HepG2 (cell line): Measurements from ENCODE around the gene PKLR. TPM values are rescaled to one million over a fixed set of nuclear protein-coding genes. Genes with fewer than 3 reads are reported as not detected.

Experiments used
- HHEX ChIP-seq: IDR thresholded peaks from 2 replicates; pipeline ENCODE4 v1.6.1; 2016; ENCODE audit warnings: control low read depth
- KDM4B ChIP-seq: sonication (generic); formaldehyde crosslinking; IDR thresholded peaks from 2 replicates; pipeline ENCODE4 v1.4.0; 2020; ENCODE audit warnings: missing genetic modification reagents
- KLF12 ChIP-seq: sonication (generic); formaldehyde crosslinking; IDR thresholded peaks from 2 replicates; pipeline ENCODE4 v1.4.0; 2020; ENCODE audit warnings: missing genetic modification reagents, borderline replicate concordance
- MATR3 ChIP-seq: sonication (generic); formaldehyde crosslinking; IDR thresholded peaks from 2 replicates; pipeline ENCODE4 v1.4.0; 2020; ENCODE audit warnings: missing genetic modification reagents
- NR2C2 ChIP-seq: sonication (generic); formaldehyde crosslinking; IDR thresholded peaks from 2 replicates; pipeline ENCODE4 v1.4.0; 2020; ENCODE audit warnings: missing genetic modification reagents, mild to moderate bottlenecking, moderate library complexity, borderline replicate concordance
- POLR2AphosphoS5 ChIP-seq: IDR thresholded peaks from 2 replicates; pipeline ENCODE4 v1.6.1; 2012; ENCODE audit warnings: low read depth, low read length
- PRMT3 ChIP-seq: sonication (generic); formaldehyde crosslinking; IDR thresholded peaks from 2 replicates; pipeline ENCODE4 v1.8.1; 2022; ENCODE audit warnings: low read depth, mild to moderate bottlenecking, moderate library complexity, missing genetic modification reagents, borderline replicate concordance
- TARDBP ChIP-seq: sonication (generic); formaldehyde crosslinking; IDR thresholded peaks from 2 replicates; pipeline ENCODE4 v1.8.0; 2022; ENCODE audit warnings: mild to moderate bottlenecking, missing genetic modification reagents
- THAP11 ChIP-seq: IDR thresholded peaks from 2 replicates; pipeline ENCODE4 v1.6.1; 2016; ENCODE audit warnings: missing biosample characterization, missing genetic modification reagents
- ZNF160 ChIP-seq: sonication (generic); formaldehyde crosslinking; IDR thresholded peaks from 2 replicates; pipeline ENCODE4 v1.8.0; 2022; ENCODE audit warnings: mild to moderate bottlenecking, inconsistent platforms, missing genetic modification reagents
- ZNF326 ChIP-seq: sonication (generic); formaldehyde crosslinking; IDR thresholded peaks from 2 replicates; pipeline ENCODE4 v1.4.0; 2020; ENCODE audit warnings: missing genetic modification reagents, borderline replicate concordance
- polyA plus RNA-seq, 8 experiments: library from polyadenylated mRNA; depleted of rRNA in 3 of 8; stranded (reverse) in 7 of 8; unstranded in 1 of 8; fragments of >200 nt; fragmentation: Illumina TruSeq in 4 of 8; extraction: Trizol in 4 of 8; gene quantifications; 2 replicates each; pipeline versions ENCODE4 v1.2.1 to v1.2.3, GENCODE V29; 2011 to 2016; ENCODE audit warnings: low read depth in 4 of 8, missing spikeins in 1 of 8, mixed read lengths in 1 of 8; ENCODE audit not compliant: insufficient read depth in 1 of 8
- total RNA-seq, 5 experiments: library from RNA; depleted of rRNA; stranded (reverse); fragments of >200 nt; fragmentation: Illumina TruSeq; extraction: Trizol; gene quantifications; 2 replicates each; pipeline ENCODE4 v1.2.3, GENCODE V29; 2016; ENCODE audit warnings: low read depth in 1 of 5
- TF ChIP-seq, protein P1 (sequence below): sonication (generic); formaldehyde crosslinking; IDR thresholded peaks from 2 replicates; pipeline ENCODE4 v1.4.0; 2020; ENCODE audit warnings: mild to moderate bottlenecking, missing genetic modification reagents
- TF ChIP-seq, protein P2 (sequence below): sonication (generic); formaldehyde crosslinking; IDR thresholded peaks from 2 replicates; pipeline ENCODE4 v1.4.0; 2020; ENCODE audit warnings: missing genetic modification reagents
- TF ChIP-seq, protein P3 (sequence below): sonication (generic); formaldehyde crosslinking; IDR thresholded peaks from 2 replicates; pipeline ENCODE4 v1.4.0; 2020; ENCODE audit warnings: missing genetic modification reagents
- TF ChIP-seq, protein P4 (sequence below): sonication (generic); formaldehyde crosslinking; IDR thresholded peaks from 2 replicates; pipeline ENCODE4 v1.4.0; 2020; ENCODE audit warnings: mild to moderate bottlenecking, missing genetic modification reagents
- TF ChIP-seq, protein P5 (sequence below): sonication (generic); formaldehyde crosslinking; IDR thresholded peaks from 2 replicates; pipeline ENCODE4 v1.5.0; 2020; ENCODE audit warnings: missing genetic modification reagents, mild to moderate bottlenecking, borderline replicate concordance
- TF ChIP-seq, protein P6 (sequence below): sonication (generic); formaldehyde crosslinking; IDR thresholded peaks from 2 replicates; pipeline ENCODE4 v1.4.0; 2020; ENCODE audit warnings: missing genetic modification reagents

The PKLR gene
- total and polyA plus RNA-seq, 2 of the 13 experiments (the other 11 are each of a cell fraction or from before 2014, with no cell fraction given), result 10.3 to 29.3 TPM

DNA sequence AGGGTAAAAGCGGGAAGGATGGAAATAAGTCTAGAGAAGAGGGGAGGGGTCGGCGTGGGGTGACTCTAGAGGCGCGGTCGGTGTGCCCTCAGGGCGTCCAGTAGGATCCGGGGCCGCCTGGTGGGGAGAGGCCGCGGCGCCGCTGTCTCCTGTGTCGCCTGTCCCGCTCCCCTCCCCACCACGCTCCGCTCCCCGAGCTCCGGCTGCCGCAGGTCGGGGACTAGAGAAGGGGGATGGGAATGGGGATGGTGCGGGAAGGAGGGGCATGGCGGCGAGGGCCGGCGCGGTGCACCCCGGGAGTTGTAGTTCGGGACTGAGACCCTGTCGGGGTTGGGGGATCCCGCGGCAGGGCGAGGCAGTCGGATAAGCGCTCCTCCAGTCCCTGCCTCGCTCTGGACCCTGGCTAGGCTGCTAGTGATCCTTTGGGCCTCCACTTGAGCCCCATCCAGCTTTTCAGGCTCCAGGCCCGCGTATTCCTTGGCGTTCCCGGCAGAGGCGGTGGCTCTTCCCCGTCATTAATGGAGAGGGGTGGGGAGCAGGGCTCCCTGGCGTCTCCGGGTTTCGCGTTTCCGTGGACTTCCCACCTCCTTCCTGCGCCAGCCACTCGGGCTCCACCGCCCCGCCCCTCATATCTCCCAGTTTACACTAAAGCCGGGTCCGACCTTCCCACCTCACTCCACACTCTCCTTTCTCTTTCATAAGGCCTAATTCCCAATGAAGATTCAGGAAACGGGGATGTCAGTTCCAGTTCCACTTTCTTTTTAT is 45.8 kb downstream of the PKLR start, which contains the start of gene ENTREP3 (continued):
- TF ChIP-seq PRMT3 (CRISPR knock-in tag), result no peak
- TF ChIP-seq NR2C2, result peak; percentile 66; the same call in 1 of the 2 replicates
- TF ChIP-seq, protein P1, sequence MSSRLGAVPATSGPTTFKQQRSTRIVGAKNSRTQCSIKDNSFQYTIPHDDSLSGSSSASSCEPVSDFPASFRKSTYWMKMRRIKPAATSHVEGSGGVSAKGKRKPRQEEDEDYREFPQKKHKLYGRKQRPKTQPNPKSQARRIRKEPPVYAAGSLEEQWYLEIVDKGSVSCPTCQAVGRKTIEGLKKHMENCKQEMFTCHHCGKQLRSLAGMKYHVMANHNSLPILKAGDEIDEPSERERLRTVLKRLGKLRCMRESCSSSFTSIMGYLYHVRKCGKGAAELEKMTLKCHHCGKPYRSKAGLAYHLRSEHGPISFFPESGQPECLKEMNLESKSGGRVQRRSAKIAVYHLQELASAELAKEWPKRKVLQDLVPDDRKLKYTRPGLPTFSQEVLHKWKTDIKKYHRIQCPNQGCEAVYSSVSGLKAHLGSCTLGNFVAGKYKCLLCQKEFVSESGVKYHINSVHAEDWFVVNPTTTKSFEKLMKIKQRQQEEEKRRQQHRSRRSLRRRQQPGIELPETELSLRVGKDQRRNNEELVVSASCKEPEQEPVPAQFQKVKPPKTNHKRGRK (CRISPR knock-in tag), result no peak
- peak; percentile 61; the same call in 1 of the 2 replicates for TF ChIP-seq TARDBP (CRISPR knock-in tag)
- TF ChIP-seq KLF12 (CRISPR knock-in tag), result 0 out of 2 replicates have a peak, but pooled peaks have one; percentile 47
- TF ChIP-seq THAP11 (CRISPR knock-in tag), result peak; percentile 99
- TF ChIP-seq, protein P2, sequence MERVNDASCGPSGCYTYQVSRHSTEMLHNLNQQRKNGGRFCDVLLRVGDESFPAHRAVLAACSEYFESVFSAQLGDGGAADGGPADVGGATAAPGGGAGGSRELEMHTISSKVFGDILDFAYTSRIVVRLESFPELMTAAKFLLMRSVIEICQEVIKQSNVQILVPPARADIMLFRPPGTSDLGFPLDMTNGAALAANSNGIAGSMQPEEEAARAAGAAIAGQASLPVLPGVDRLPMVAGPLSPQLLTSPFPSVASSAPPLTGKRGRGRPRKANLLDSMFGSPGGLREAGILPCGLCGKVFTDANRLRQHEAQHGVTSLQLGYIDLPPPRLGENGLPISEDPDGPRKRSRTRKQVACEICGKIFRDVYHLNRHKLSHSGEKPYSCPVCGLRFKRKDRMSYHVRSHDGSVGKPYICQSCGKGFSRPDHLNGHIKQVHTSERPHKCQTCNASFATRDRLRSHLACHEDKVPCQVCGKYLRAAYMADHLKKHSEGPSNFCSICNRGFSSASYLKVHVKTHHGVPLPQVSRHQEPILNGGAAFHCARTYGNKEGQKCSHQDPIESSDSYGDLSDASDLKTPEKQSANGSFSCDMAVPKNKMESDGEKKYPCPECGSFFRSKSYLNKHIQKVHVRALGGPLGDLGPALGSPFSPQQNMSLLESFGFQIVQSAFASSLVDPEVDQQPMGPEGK (CRISPR knock-in tag), result peak; percentile 71
- TF ChIP-seq, protein P3, sequence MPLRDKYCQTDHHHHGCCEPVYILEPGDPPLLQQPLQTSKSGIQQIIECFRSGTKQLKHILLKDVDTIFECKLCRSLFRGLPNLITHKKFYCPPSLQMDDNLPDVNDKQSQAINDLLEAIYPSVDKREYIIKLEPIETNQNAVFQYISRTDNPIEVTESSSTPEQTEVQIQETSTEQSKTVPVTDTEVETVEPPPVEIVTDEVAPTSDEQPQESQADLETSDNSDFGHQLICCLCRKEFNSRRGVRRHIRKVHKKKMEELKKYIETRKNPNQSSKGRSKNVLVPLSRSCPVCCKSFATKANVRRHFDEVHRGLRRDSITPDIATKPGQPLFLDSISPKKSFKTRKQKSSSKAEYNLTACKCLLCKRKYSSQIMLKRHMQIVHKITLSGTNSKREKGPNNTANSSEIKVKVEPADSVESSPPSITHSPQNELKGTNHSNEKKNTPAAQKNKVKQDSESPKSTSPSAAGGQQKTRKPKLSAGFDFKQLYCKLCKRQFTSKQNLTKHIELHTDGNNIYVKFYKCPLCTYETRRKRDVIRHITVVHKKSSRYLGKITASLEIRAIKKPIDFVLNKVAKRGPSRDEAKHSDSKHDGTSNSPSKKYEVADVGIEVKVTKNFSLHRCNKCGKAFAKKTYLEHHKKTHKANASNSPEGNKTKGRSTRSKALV (CRISPR knock-in tag), result 0 out of 2 replicates have a peak, but pooled peaks have one; percentile 34
- no peak for TF ChIP-seq ZNF160
- TF ChIP-seq MATR3 (CRISPR knock-in tag), result no peak
- TF ChIP-seq HHEX (CRISPR knock-in tag), result no peak
- TF ChIP-seq ZNF326 (CRISPR knock-in tag), result no peak
- TF ChIP-seq, protein P4, sequence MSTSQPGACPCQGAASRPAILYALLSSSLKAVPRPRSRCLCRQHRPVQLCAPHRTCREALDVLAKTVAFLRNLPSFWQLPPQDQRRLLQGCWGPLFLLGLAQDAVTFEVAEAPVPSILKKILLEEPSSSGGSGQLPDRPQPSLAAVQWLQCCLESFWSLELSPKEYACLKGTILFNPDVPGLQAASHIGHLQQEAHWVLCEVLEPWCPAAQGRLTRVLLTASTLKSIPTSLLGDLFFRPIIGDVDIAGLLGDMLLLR (CRISPR knock-in tag), result no peak
- peak; percentile 81 for TF ChIP-seq POLR2AphosphoS5
- TF ChIP-seq, protein P5, sequence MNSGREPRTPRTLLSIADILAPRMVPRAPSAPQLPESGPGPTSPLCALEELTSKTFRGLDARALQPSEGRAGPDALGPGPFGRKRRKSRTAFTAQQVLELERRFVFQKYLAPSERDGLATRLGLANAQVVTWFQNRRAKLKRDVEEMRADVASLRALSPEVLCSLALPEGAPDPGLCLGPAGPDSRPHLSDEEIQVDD (CRISPR knock-in tag), result no peak
- TF ChIP-seq, protein P6, sequence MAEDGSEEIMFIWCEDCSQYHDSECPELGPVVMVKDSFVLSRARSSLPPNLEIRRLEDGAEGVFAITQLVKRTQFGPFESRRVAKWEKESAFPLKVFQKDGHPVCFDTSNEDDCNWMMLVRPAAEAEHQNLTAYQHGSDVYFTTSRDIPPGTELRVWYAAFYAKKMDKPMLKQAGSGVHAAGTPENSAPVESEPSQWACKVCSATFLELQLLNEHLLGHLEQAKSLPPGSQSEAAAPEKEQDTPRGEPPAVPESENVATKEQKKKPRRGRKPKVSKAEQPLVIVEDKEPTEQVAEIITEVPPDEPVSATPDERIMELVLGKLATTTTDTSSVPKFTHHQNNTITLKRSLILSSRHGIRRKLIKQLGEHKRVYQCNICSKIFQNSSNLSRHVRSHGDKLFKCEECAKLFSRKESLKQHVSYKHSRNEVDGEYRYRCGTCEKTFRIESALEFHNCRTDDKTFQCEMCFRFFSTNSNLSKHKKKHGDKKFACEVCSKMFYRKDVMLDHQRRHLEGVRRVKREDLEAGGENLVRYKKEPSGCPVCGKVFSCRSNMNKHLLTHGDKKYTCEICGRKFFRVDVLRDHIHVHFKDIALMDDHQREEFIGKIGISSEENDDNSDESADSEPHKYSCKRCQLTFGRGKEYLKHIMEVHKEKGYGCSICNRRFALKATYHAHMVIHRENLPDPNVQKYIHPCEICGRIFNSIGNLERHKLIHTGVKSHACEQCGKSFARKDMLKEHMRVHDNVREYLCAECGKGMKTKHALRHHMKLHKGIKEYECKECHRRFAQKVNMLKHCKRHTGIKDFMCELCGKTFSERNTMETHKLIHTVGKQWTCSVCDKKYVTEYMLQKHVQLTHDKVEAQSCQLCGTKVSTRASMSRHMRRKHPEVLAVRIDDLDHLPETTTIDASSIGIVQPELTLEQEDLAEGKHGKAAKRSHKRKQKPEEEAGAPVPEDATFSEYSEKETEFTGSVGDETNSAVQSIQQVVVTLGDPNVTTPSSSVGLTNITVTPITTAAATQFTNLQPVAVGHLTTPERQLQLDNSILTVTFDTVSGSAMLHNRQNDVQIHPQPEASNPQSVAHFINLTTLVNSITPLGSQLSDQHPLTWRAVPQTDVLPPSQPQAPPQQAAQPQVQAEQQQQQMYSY, result peak; percentile 61; the same call in 1 of the 2 replicates
- no peak for TF ChIP-seq KDM4B (CRISPR knock-in tag)
